Fibroblast of villous mesenchyme (primary cell): ENCODE data around the gene DPYSL4. TPM values are rescaled to one million over a fixed set of nuclear protein-coding genes. Genes with fewer than 3 reads are reported as not detected.

Experiments used
- DNase-seq: peaks from one replicate; pipeline ENCODE4 v3.0.0-alpha.2; 2010; ENCODE audit warnings: low read depth
- H3K4me3 ChIP-seq: 2 replicates; pipeline ENCODE4 v1.5.1; 2011; ENCODE audit warnings: low read depth, mild to moderate bottlenecking, low read length
- CTCF ChIP-seq: IDR thresholded peaks from 2 replicates; pipeline ENCODE4 v1.5.1; 2012; ENCODE audit warnings: low read depth, mild to moderate bottlenecking, low read length; ENCODE audit not compliant: insufficient read depth
- total RNA-seq: library from RNA; depleted of rRNA; stranded (reverse); fragments of >200 nt; gene quantifications from 2 replicates; pipeline ENCODE4 v1.2.3, GENCODE V29; 2012

DPYSL4 gene
- total RNA-seq, 1 donor, result 0.86 TPM

DNA sequence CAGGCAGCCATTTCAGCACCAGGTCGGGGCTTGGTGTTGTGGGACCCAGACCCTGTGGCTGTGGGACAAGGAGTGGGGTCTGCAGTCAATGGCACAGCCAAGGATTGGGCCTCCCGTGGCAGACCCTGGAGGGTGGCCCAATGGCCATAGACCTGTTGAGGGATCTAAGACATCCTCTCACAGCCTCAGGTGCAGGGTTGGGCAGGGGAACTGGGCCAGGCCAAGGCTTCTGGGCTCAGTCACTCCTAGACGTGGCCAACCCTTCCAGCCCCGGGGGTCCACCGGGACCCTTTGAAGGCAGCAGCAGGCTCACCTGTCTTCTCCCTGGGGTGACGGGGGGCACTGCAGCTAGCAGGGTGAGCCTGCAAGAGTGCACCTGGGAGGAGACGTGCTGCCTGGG, 45.7 kb upstream of the DPYSL4 start:
- DNase-seq, result no peak
- TF ChIP-seq CTCF, result no peak
- no peak overlapping the region for H3K4me3 ChIP-seq

GRCh38 chr10:132141526-132142395, 45.0 kb upstream of the DPYSL4 start:
- no peak for DNase-seq
- no peak overlapping the region for H3K4me3 ChIP-seq
- TF ChIP-seq CTCF, result no peak

GRCh38 chr10:132142396-132143161, 44.2 kb upstream of the DPYSL4 start:
- no peak overlapping the region for H3K4me3 ChIP-seq
- TF ChIP-seq CTCF, result peak; percentile 74
- DNase-seq, result no peak

DNA sequence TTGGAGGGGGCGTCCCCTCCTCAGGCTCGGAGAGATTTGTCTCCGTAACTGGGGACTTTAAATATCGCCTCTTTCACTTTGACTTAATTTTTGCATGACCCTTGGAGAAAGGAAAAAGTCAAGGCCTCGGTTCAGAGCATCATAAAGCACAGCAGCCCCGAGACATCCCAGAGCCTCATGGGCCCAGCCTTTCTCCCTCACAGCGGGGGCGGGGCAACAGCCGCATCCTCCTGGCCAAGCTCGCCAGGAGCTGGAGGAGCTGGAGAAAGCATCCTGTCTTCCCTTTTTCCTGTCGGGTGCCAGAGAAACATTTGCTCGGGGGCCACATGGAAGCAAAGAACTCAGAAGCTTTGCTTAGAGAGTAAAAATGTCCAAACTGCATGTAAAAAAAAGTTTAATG, 43.6 kb upstream of the DPYSL4 start:
- TF ChIP-seq CTCF, result no peak
- no peak for DNase-seq
- no peak overlapping the region for H3K4me3 ChIP-seq

GRCh38 chr10:132144086-132144485, 42.7 kb upstream of the DPYSL4 start:
- no peak for TF ChIP-seq CTCF

DNA sequence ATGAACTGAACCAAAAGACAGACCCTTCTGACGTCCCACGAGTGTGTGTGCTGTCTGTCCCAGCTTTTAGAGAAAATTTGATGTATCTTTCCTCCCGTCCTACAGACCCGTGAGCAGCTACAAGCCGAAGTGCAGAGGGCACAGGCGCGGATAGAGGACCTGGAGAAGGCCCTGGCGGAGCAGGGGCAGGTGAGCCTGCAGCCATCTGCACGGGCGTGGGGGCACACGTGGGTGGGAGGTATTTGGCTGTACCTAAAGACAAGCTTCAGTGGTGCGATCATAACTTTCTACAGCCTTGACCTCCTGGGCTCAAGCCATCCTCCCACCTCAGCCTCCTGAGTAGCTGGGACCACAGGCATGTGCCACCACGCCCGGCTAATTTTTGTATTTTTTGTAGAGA, 41.7 kb upstream of the DPYSL4 start:
- no peak for TF ChIP-seq CTCF
- H3K4me3 ChIP-seq, result no peak overlapping the region
- no peak for DNase-seq

More at GRCh38 chr10:132144086-132144485, 42.7 kb upstream of the DPYSL4 start:
- no peak for DNase-seq
- H3K4me3 ChIP-seq, result no peak overlapping the region
